MM.1S (cell line): ENCODE data around the gene ORAI2.

Experiments
- CTCF ChIP-seq: fragments of 300-600 bp; sonication (generic); IDR thresholded peaks from 2 replicates; pipeline ENCODE4 v1.5.1; 2016; ENCODE audit warnings: antibody characterized with exemption, low read length, mixed read lengths
- EZH2 ChIP-seq: fragments of 300-600 bp; sonication (generic); optimal IDR thresholded peaks from 2 replicates; pipeline ENCODE3; 2017; ENCODE audit warnings: low read depth, mild to moderate bottlenecking, antibody characterized with exemption, low read length, mixed read lengths

GRCh38 chr7:102456327-102456726 lies 23.0 kb downstream of the ORAI2 start:
- TF ChIP-seq CTCF = no peak
- TF ChIP-seq EZH2 = no peak
